Neuronal stem cell (in vitro differentiated cells): ENCODE data around the gene ODAD3.

Experiments used
- DNase-seq: peaks from one replicate; pipeline ENCODE4 v3.0.0-alpha.2; 2013; ENCODE audit warnings: low spot score
- H2AFZ ChIP-seq: one replicate; pipeline ENCODE4 v1.6.1; 2013; ENCODE audit warnings: mild to moderate bottlenecking, low read length, inconsistent platforms
- H2AK5ac ChIP-seq: 2 replicates; pipeline ENCODE4 v1.6.1; 2013; ENCODE audit warnings: low read depth, mild to moderate bottlenecking, inconsistent platforms, low read length, moderate library complexity, mixed read lengths
- H2BK120ac ChIP-seq: 2 replicates; pipeline ENCODE4 v1.6.1; 2013; ENCODE audit warnings: low read depth, mild to moderate bottlenecking, inconsistent platforms, low read length, moderate library complexity, mixed read lengths
- H2BK12ac ChIP-seq: one replicate; pipeline ENCODE4 v1.6.1; 2013; ENCODE audit warnings: low read length, inconsistent platforms
- H2BK15ac ChIP-seq: 2 replicates; pipeline ENCODE4 v1.6.1; 2013; ENCODE audit warnings: mild to moderate bottlenecking, low read length, inconsistent platforms, mixed read lengths
- H2BK5ac ChIP-seq: one replicate; pipeline ENCODE4 v1.6.1; 2013; ENCODE audit warnings: inconsistent platforms, mild to moderate bottlenecking, low read length, moderate library complexity
- H3K14ac ChIP-seq: one replicate; pipeline ENCODE4 v1.6.1; 2013; ENCODE audit warnings: low read length, inconsistent platforms
- H3K18ac ChIP-seq: 2 replicates; pipeline ENCODE4 v1.6.1; 2013; ENCODE audit warnings: low read length, inconsistent platforms
- H3K23ac ChIP-seq: 2 replicates; pipeline ENCODE4 v1.6.1; 2013; ENCODE audit warnings: low read depth, mild to moderate bottlenecking, mixed read lengths, low read length, inconsistent platforms; ENCODE audit not compliant: poor library complexity
- H3K27ac ChIP-seq: replicated peaks from 3 replicates; pipeline ENCODE4 v1.5.1; 2013; ENCODE audit warnings: low read length, inconsistent platforms
- H3K27me3 ChIP-seq, 3 experiments: 2 replicates each; pipeline ENCODE4 v1.6.1; 2013; ENCODE audit warnings: low read length in 3 of 3, mild to moderate bottlenecking in 2 of 3, inconsistent platforms in 1 of 3, low read depth in 1 of 3, mixed read lengths in 1 of 3, moderate library complexity in 1 of 3; ENCODE audit not compliant: control insufficient read depth in 3 of 3, insufficient read depth in 3 of 3
- H3K36me3 ChIP-seq, 2 donors: replicated peaks in 1 of 2; 2 replicates each; pipeline ENCODE4 v1.6.1; 2013; ENCODE audit warnings: low read length in 2 of 2; ENCODE audit not compliant: control insufficient read depth in 2 of 2, insufficient read depth in 2 of 2
- H3K4ac ChIP-seq: 2 replicates; pipeline ENCODE4 v1.6.1; 2013; ENCODE audit warnings: inconsistent platforms, mild to moderate bottlenecking, low read length, moderate library complexity
- H3K4me1 ChIP-seq, 2 donors: 1 replicate in 1 of 2; 2 replicates in 1 of 2; pipeline ENCODE4 v1.6.1; 2013; ENCODE audit warnings: low read length in 2 of 2, low read depth in 1 of 2; ENCODE audit not compliant: control insufficient read depth in 2 of 2, insufficient read depth in 1 of 2
- H3K4me2 ChIP-seq: one replicate; pipeline ENCODE4 v1.6.1; 2013; ENCODE audit warnings: mild to moderate bottlenecking, low read length, inconsistent platforms; ENCODE audit not compliant: insufficient read depth, poor library complexity, severe bottlenecking
- H3K4me3 ChIP-seq, 2 donors: 2 replicates each; pipeline ENCODE4 v1.5.1; 2013; ENCODE audit warnings: low read length in 2 of 2, mild to moderate bottlenecking in 2 of 2, inconsistent platforms in 1 of 2, moderate library complexity in 1 of 2
- H3K79me1 ChIP-seq: one replicate; pipeline ENCODE4 v1.6.1; 2013; ENCODE audit warnings: low read depth, mild to moderate bottlenecking, inconsistent platforms, low read length, moderate library complexity
- H3K9ac ChIP-seq: one replicate; pipeline ENCODE4 v1.6.1; 2013; ENCODE audit warnings: mild to moderate bottlenecking, low read depth, low read length, inconsistent platforms; ENCODE audit not compliant: poor library complexity
- H3K9me3 ChIP-seq, 2 donors: replicated peaks in 1 of 2; 2 replicates each; pipeline versions ENCODE3 to v1.6.1; 2013; ENCODE audit warnings: low read length in 2 of 2, mild to moderate bottlenecking in 2 of 2, inconsistent platforms in 1 of 2, low read depth in 1 of 2, mixed read lengths in 1 of 2, moderate library complexity in 1 of 2; ENCODE audit not compliant: control insufficient read depth in 2 of 2, insufficient read depth in 1 of 2
- H4K8ac ChIP-seq: one replicate; pipeline ENCODE4 v1.6.1; 2013; ENCODE audit warnings: low read depth, mild to moderate bottlenecking, inconsistent platforms, low read length, moderate library complexity
- H4K91ac ChIP-seq: one replicate; pipeline ENCODE4 v1.6.1; 2013; ENCODE audit warnings: low read length, low read depth, mild to moderate bottlenecking, inconsistent platforms; ENCODE audit not compliant: poor library complexity
- WGBS, 2 donors: extraction: QIAGEN DNeasy Blood & Tissue Kit; methylation state at CpG; one replicate each; pipeline ENCODE4 v1.1.7; 2013; ENCODE audit warnings: missing lambda C conversion rate in 2 of 2, mixed read lengths in 1 of 2; ENCODE audit not compliant: insufficient read length in 2 of 2, insufficient replicate concordance in 1 of 2; ENCODE audit errors: extremely low coverage in 2 of 2; 5-methylcytosine and 5-hydroxymethylcytosine counted together

Gene ODAD3

DNA sequence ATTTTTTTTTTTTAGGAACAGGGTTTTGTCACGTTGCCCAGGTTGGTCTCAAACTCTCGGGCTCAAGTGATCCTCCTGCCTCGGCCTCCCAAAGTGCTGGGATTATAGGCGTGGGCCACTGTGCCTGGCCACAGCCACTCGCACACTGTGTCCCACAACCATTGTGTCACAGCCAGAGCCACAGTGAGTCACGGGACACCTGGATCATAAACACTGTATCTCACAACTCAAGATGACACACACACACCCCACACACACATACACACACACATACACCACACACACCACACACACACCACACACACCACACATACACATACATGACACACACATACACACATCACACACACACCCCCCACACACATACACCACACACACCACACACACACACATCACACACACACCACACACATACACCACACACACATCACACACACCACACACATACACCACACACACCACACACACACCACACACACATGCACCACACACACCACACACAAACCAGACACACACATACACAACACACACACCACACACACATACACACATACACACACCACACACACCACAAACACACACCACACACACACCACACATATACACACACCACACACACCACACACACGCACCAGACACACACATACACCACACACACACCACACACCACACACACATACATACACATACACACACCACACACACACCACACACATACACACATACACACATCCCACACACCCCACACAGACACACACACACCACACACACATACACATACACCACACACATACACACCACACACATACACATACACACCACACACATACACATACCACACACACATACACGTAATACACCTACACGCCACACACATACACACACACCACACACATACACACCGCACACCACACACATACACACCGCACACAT is 29.7 kb upstream of the ODAD3 start:
- Histone ChIP-seq H3K4ac (peak overlapping the region; percentile 97), H2BK5ac (no peak overlapping the region), H3K4me3 (peak overlapping the region in 1 of 2 donors; percentile 68), H3K4me1 (peaks cover 2 to 9% of the 10 kb centered on the region in 2 donors), H2AK5ac (no peak overlapping the region), H2AFZ (no peak overlapping the region), H3K4me2 (no peak overlapping the region), H3K9ac (peak overlapping the region; percentile 86), H4K8ac (peak overlapping the region; percentile 82), H3K14ac (peak overlapping the region; percentile 98), H2BK15ac (no peak overlapping the region), H4K91ac (peak overlapping the region; percentile 68), H3K36me3 (peaks cover 1 to 85% of the 10 kb centered on the region in 2 donors), H3K79me1 (peaks cover 11% of the 10 kb centered on the region), H3K27me3 (peaks cover 0 to 4% (median 0%) of the 10 kb centered on the region in 3 experiments), H3K18ac (peak overlapping the region; percentile 24), H3K9me3 (peaks cover 0 to 6% of the 10 kb centered on the region in 2 donors), H2BK12ac (peak overlapping the region; percentile 100), H2BK120ac (no peak overlapping the region), H3K23ac (peak overlapping the region; percentile 89), H3K27ac (no peak overlapping the region)
- WGBS, 2 donors, result 100% methylated on average over 4 to 5 of the region's 11 CpGs
- no peak for DNase-seq

- H4K8ac ChIP-seq, result no peak overlapping the region
- H3K9me3 ChIP-seq, result peaks cover 0 to 6% of the 10 kb centered on the region in 2 donors
- H3K79me1 ChIP-seq, result peaks cover 11% of the 10 kb centered on the region
- peak overlapping the region; percentile 97 for H3K23ac ChIP-seq
- H3K4me3 ChIP-seq, result no peak overlapping the region
- DNase-seq, result no peak
- H3K14ac ChIP-seq, result no peak overlapping the region
- H3K27me3 ChIP-seq, result peaks cover 0 to 4% (median 0%) of the 10 kb centered on the region in 3 experiments
- H3K27ac ChIP-seq, result peak overlapping the region; percentile 27
- H2BK120ac ChIP-seq, result no peak overlapping the region
- H4K91ac ChIP-seq, result peak overlapping the region; percentile 72
- WGBS, 2 donors, result no CpG with 5 or more reads among the region's 12 CpGs
- peak overlapping the region; percentile 80 for H3K18ac ChIP-seq
- no peak overlapping the region for H3K4me2 ChIP-seq
- no peak overlapping the region for H2AFZ ChIP-seq
- H2AK5ac ChIP-seq, result peak overlapping the region; percentile 46
- H3K4me1 ChIP-seq, result peaks cover 2 to 9% of the 10 kb centered on the region in 2 donors
- H3K36me3 ChIP-seq, result peaks cover 1 to 85% of the 10 kb centered on the region in 2 donors
- H2BK15ac ChIP-seq, result peak overlapping the region; percentile 92
- H3K4ac ChIP-seq, result no peak overlapping the region
- peak overlapping the region; percentile 39 for H2BK5ac ChIP-seq
- H3K9ac ChIP-seq, result no peak overlapping the region
- H2BK12ac ChIP-seq, result peak overlapping the region; percentile 90
These were observed 28.5 kb upstream of the ODAD3 start for GRCh38 chr19:11463391-11463790.

GRCh38 chr19:11461453-11461852 is 26.5 kb upstream of the ODAD3 start:
- Histone ChIP-seq H3K9ac (no peak overlapping the region), H2BK12ac (no peak overlapping the region), H3K4me3 (no peak overlapping the region), H3K9me3 (peaks cover 0 to 6% of the 10 kb centered on the region in 2 donors), H2BK120ac (no peak overlapping the region), H3K4me1 (peaks cover 2 to 9% of the 10 kb centered on the region in 2 donors), H3K4me2 (no peak overlapping the region), H2AK5ac (no peak overlapping the region), H3K14ac (no peak overlapping the region), H3K18ac (no peak overlapping the region), H3K27ac (no peak overlapping the region), H2BK15ac (no peak overlapping the region), H4K8ac (no peak overlapping the region), H2BK5ac (no peak overlapping the region), H4K91ac (no peak overlapping the region), H3K23ac (no peak overlapping the region), H3K79me1 (peaks cover 9% of the 10 kb centered on the region), H3K27me3 (peaks cover 0 to 4% (median 0%) of the 10 kb centered on the region in 3 experiments), H3K36me3 (peaks cover 1 to 89% of the 10 kb centered on the region in 2 donors), H3K4ac (no peak overlapping the region), H2AFZ (no peak overlapping the region)
- no peak for DNase-seq
- no CpG with 5 or more reads among the region's 2 CpGs for WGBS, 2 donors

- H3K9ac ChIP-seq, result no peak overlapping the region
- H4K8ac ChIP-seq, result peak overlapping the region; percentile 96
- H3K4ac ChIP-seq, result no peak overlapping the region
- H3K14ac ChIP-seq, result no peak overlapping the region
- no peak overlapping the region for H2BK5ac ChIP-seq
- H3K9me3 ChIP-seq, result peaks cover 0 to 6% of the 10 kb centered on the region in 2 donors
- H3K4me1 ChIP-seq, result peaks cover 0 to 5% of the 10 kb centered on the region in 2 donors
- DNase-seq, result no peak
- no peak overlapping the region for H2BK12ac ChIP-seq
- H2BK120ac ChIP-seq, result no peak overlapping the region
- H2AK5ac ChIP-seq, result no peak overlapping the region
- no CpG with 5 or more reads among the region's 4 CpGs for WGBS, 2 donors
- no peak overlapping the region for H3K4me2 ChIP-seq
- no peak overlapping the region for H3K23ac ChIP-seq
- no peak overlapping the region for H3K18ac ChIP-seq
- H4K91ac ChIP-seq, result no peak overlapping the region
- peaks cover 0 to 4% (median 0%) of the 10 kb centered on the region in 3 experiments for H3K27me3 ChIP-seq
- no peak overlapping the region for H3K27ac ChIP-seq
- peaks cover 1 to 86% of the 10 kb centered on the region in 2 donors for H3K36me3 ChIP-seq
- H2AFZ ChIP-seq, result no peak overlapping the region
- no peak overlapping the region for H2BK15ac ChIP-seq
- H3K79me1 ChIP-seq, result peaks cover 9% of the 10 kb centered on the region
- H3K4me3 ChIP-seq, result no peak overlapping the region
These were observed 25.3 kb upstream of the ODAD3 start for GRCh38 chr19:11460207-11460606.
